Lung (tissue), 12 donors: Measurements from ENCODE around the gene HOXD11. TPM values are rescaled to one million over a fixed set of nuclear protein-coding genes. Genes with fewer than 3 reads are reported as not detected.

Source experiments
- ATAC-seq: fragments of 200-7000 bp; cut with Tn5 transposase; one replicate; pipeline ENCODE4 v1.9.1; 2020; ENCODE audit warnings: moderate number of reproducible peaks; ENCODE audit not compliant: insufficient read depth, low FRiP score
- DNase-seq, 3 donors: peaks; one replicate each; pipeline ENCODE4 v3.0.0-alpha.2; 2013 to 2017
- H3K27ac ChIP-seq, 2 donors: one replicate each; pipeline ENCODE4 v1.5.1; 2013; ENCODE audit warnings: mild to moderate bottlenecking in 2 of 2, moderate library complexity in 2 of 2, control low read depth in 1 of 2, inconsistent platforms in 1 of 2, low read depth in 1 of 2, low read length in 1 of 2
- H3K27me3 ChIP-seq, 3 donors: one replicate each; pipeline ENCODE4 v1.5.1; 2013; ENCODE audit warnings: low read length in 2 of 3; ENCODE audit not compliant: control insufficient read depth in 3 of 3, insufficient read depth in 3 of 3
- H3K36me3 ChIP-seq, 4 donors: one replicate each; pipeline ENCODE4 v1.5.1; 2013; ENCODE audit warnings: low read length in 4 of 4, mild to moderate bottlenecking in 1 of 4, moderate library complexity in 1 of 4; ENCODE audit not compliant: control insufficient read depth in 4 of 4, insufficient read depth in 4 of 4
- H3K4me1 ChIP-seq, 5 donors: one replicate each; pipeline ENCODE4 v1.5.1; 2013; ENCODE audit warnings: low read length in 5 of 5, mild to moderate bottlenecking in 2 of 5, moderate library complexity in 1 of 5; ENCODE audit not compliant: control insufficient read depth in 5 of 5, insufficient read depth in 5 of 5
- H3K4me3 ChIP-seq: one replicate; pipeline ENCODE4 v1.5.1; 2013; ENCODE audit warnings: mild to moderate bottlenecking, control low read depth, moderate library complexity
- H3K9ac ChIP-seq, 2 donors: one replicate each; pipeline ENCODE4 v1.5.1; 2013; ENCODE audit warnings: low read length in 2 of 2, control low read depth in 1 of 2; ENCODE audit not compliant: insufficient read depth in 1 of 2
- H3K9me3 ChIP-seq, 4 donors: one replicate each; pipeline ENCODE4 v1.5.1; 2013; ENCODE audit warnings: low read length in 3 of 4, mild to moderate bottlenecking in 1 of 4, moderate library complexity in 1 of 4; ENCODE audit not compliant: control insufficient read depth in 4 of 4, insufficient read depth in 3 of 4
- WGBS, 2 donors: extraction: QIAGEN DNeasy Blood & Tissue Kit; methylation state at CpG; one replicate each; pipeline ENCODE4 v1.1.7; 2013; 5-methylcytosine and 5-hydroxymethylcytosine counted together
- polyA plus RNA-seq, 2 donors: library from polyadenylated mRNA; stranded (reverse); fragments of 200-250 nt; gene quantifications; one replicate each; pipeline ENCODE4 v1.2.1, GENCODE V29; 2013
- total RNA-seq, 2 donors: library from RNA; depleted of rRNA in 1 of 2; stranded (reverse); fragments of >200 nt in 1 of 2; gene quantifications; one replicate each; pipeline ENCODE4 v1.2.1, GENCODE V29; 2014 to 2021
- TF ChIP-seq, protein P1 (sequence below): IDR thresholded peaks from 2 replicates; pipeline ENCODE4 v1.5.1; 2012; ENCODE audit warnings: mild to moderate bottlenecking; ENCODE audit errors: control extremely low read depth, extremely low read depth
- donor health status: control.
- donor health status: control.
- donor health status: Bipolar disorder and iron deficiency.
- donor health status: healthy.
- donor health status: DM: yes; HTN: yes; CAD: no.

HOXD11 gene
- total and polyA plus RNA-seq, 4 donors: not detected

DNA sequence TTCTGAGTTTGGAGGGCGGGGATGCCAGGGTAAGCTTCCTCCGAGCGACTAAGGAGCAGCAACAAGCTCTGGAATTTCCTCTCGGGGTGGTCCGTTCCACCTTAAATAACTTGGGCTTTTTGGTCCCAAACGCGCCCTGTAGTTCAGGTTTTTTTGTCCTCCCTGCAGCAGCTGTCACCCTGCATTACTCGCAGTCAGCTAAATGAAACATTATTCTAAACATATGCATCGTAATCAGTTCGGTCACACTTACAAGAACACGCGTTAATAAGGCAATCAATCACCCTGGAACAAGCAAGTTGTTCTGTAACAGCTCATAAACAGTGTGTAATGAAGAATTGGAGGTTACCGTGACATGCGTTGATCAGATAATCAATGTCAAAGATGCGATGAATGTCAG, 31.6 kb upstream of the HOXD11 start:
- DNase-seq: peak in 1 of 3 donors; percentile 52
- Histone ChIP-seq H3K4me1 (peaks cover 0 to 12% (median under 1%) of the 10 kb centered on the region in 5 donors), H3K4me3 (no peak overlapping the region), H3K27me3 (peaks cover 15 to 94% (median 92%) of the 10 kb centered on the region in 3 donors), H3K9ac (no peak overlapping the region), H3K27ac (no peak overlapping the region), H3K36me3 (no peaks in the 10 kb centered on the region), H3K9me3 (peaks cover 0 to 16% (median 0%) of the 10 kb centered on the region in 4 donors)
- TF ChIP-seq, protein P1, sequence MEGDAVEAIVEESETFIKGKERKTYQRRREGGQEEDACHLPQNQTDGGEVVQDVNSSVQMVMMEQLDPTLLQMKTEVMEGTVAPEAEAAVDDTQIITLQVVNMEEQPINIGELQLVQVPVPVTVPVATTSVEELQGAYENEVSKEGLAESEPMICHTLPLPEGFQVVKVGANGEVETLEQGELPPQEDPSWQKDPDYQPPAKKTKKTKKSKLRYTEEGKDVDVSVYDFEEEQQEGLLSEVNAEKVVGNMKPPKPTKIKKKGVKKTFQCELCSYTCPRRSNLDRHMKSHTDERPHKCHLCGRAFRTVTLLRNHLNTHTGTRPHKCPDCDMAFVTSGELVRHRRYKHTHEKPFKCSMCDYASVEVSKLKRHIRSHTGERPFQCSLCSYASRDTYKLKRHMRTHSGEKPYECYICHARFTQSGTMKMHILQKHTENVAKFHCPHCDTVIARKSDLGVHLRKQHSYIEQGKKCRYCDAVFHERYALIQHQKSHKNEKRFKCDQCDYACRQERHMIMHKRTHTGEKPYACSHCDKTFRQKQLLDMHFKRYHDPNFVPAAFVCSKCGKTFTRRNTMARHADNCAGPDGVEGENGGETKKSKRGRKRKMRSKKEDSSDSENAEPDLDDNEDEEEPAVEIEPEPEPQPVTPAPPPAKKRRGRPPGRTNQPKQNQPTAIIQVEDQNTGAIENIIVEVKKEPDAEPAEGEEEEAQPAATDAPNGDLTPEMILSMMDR: no peak
- 8 to 11% methylated on average over 15 of the region's 15 CpGs for WGBS, 2 donors
- no peak for ATAC-seq

DNA sequence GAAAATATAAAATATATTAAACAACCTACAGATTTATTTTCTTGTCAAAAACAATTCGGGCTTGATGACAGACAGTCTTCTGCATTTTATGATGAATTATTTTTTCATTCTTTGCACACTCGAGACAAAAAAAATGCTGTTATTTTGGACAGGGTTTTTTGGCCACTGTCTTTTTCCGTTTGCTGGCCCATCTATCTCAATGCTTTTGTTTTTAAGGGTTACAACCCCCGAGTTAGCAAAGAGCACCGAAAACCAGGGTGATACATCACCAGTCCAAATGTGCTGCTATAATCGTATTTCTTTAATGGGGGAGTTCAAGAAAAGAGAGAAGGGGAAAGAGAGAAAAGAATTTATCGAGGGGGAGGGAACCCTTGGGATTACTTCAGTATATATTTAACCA, 31.0 kb upstream of the HOXD11 start:
- Histone ChIP-seq H3K9me3 (peaks cover 0 to 21% (median 0%) of the 10 kb centered on the region in 4 donors), H3K4me3 (no peak overlapping the region), H3K9ac (no peak overlapping the region), H3K4me1 (peaks cover 0 to 13% (median 4%) of the 10 kb centered on the region in 5 donors), H3K27ac (no peak overlapping the region), H3K27me3 (peaks cover 13 to 94% (median 92%) of the 10 kb centered on the region in 3 donors), H3K36me3 (no peaks in the 10 kb centered on the region)
- 17 to 21% methylated on average over 7 of the region's 7 CpGs for WGBS, 2 donors
- TF ChIP-seq, protein P1: no peak
- ATAC-seq (no peak), DNase-seq (peak in 1 of 3 donors; percentile 39)

DNA sequence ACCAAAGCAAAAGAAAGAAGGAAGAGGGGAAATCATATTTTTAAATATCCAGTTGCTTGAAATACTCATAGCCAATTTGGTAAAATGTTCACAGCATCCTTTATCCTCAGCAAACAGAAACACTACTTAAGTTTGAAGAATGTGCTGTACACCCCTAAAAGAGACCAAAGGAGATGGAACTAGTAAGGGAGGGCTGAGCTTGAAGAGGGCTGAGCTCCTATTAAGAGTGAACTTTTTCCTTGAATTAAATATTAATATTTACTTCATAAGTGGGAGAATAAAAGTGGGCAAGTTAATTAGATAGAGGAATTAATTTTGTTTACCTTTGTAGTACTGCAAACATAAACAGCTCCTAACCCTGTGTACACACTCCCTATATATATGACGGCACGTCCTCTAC, 30.3 kb upstream of the HOXD11 start:
- peaks cover 0 to 17% (median 0%) of the 10 kb centered on the region in 4 donors for H3K9me3 ChIP-seq
- no peak overlapping the region for H3K4me3 ChIP-seq
- H3K27ac ChIP-seq: no peak overlapping the region
- peak in 1 of 3 donors; percentile 55 for DNase-seq
- H3K9ac ChIP-seq: no peak overlapping the region
- H3K27me3 ChIP-seq: peaks cover 16 to 94% (median 93%) of the 10 kb centered on the region in 3 donors
- peaks cover 0 to 12% (median 4%) of the 10 kb centered on the region in 5 donors for H3K4me1 ChIP-seq
- no peaks in the 10 kb centered on the region for H3K36me3 ChIP-seq
- TF ChIP-seq, protein P1: no peak
- ATAC-seq: no peak
- 17 to 31% methylated on average over 2 of the region's 2 CpGs for WGBS, 2 donors
